ENCODE measurements around the gene BOC.

BOC gene

DNA sequence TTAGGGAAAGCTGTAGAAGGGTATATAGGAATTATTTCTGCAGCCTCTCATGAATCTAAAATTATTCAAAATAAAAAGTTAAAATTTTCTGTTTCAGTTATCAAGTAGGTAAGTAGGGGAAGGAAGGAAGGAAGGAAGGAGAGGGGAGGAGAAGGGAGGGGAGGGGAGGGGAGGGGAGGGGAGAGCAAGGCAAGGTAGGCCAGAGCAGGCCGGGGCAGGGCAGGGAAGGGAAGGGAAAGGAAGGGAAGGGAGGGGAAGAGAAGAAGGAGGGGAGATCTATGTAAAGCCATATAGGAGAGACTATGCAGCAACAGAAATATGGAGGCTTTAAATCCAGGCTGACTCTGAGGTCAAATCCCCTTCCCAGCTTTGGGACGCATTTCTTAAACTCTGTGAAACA lies 38.3 kb upstream of the BOC start:
- H3K27ac ChIP-seq (ENCODE audit: low read length): no peak overlapping the region
- no peaks in the 10 kb centered on the region for H3K79me2 ChIP-seq (ENCODE audit: insufficient read depth, low read length)
- H3K27me3 ChIP-seq (ENCODE audit: insufficient read depth, low read length, poor library complexity): no peaks in the 10 kb centered on the region
- TF ChIP-seq, protein P1, sequence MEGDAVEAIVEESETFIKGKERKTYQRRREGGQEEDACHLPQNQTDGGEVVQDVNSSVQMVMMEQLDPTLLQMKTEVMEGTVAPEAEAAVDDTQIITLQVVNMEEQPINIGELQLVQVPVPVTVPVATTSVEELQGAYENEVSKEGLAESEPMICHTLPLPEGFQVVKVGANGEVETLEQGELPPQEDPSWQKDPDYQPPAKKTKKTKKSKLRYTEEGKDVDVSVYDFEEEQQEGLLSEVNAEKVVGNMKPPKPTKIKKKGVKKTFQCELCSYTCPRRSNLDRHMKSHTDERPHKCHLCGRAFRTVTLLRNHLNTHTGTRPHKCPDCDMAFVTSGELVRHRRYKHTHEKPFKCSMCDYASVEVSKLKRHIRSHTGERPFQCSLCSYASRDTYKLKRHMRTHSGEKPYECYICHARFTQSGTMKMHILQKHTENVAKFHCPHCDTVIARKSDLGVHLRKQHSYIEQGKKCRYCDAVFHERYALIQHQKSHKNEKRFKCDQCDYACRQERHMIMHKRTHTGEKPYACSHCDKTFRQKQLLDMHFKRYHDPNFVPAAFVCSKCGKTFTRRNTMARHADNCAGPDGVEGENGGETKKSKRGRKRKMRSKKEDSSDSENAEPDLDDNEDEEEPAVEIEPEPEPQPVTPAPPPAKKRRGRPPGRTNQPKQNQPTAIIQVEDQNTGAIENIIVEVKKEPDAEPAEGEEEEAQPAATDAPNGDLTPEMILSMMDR (IDR thresholded peaks at IDR 0.05; ENCODE audit: borderline replicate concordance, extremely low read depth, low read length, poor library complexity, severe bottlenecking): no peak
- TF ChIP-seq EZH2 (IDR thresholded peaks at IDR 0.05; ENCODE audit: borderline replicate concordance, low read depth, low read length, severe bottlenecking): no peak
- DNase-seq (no peak), ATAC-seq (ENCODE audit: insufficient read depth, low read depth) (no peak)
- H4K20me1 ChIP-seq (ENCODE audit: insufficient read depth, low read length): no peaks in the 10 kb centered on the region
- no peaks in the 10 kb centered on the region for H3K36me3 ChIP-seq (ENCODE audit: insufficient read depth, low read length)
- H3K4me2 ChIP-seq (ENCODE audit: insufficient read depth, low read length): no peak overlapping the region
- no peaks in the 10 kb centered on the region for H3K9me3 ChIP-seq (ENCODE audit: insufficient read depth, low read length, severe bottlenecking)
- no peaks in the 10 kb centered on the region for H3K4me1 ChIP-seq (ENCODE audit: insufficient read depth, low read length)
- no peak overlapping the region for H2AFZ ChIP-seq (ENCODE audit: low read depth, low read length)
- H3K4me3 ChIP-seq (ENCODE audit: low read depth in 1 of 2, low read length in 2 of 2): no peak overlapping the region
- H3K9ac ChIP-seq (ENCODE audit: low read depth, low read length): no peak overlapping the region

DNA sequence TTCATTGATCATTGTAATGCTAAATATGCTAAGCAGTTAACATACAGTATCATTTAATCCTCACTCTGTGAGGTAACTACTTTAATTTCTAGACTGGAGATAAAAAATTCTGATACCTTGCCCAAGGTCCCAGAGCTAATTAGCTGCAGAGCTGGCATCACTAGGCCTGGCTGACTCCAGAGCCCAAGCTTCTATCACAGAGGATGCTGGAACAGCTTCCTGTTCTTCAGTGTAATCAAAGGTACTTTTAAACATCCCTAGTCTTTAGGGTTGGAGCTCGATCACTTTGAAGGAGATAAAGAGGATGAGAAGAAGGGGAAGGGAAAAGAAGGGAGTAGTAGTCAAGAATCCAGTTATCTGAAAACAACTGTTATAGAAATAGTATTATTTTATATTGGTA lies 37.1 kb upstream of the BOC start:
- H3K4me2 ChIP-seq (ENCODE audit: insufficient read depth, low read length): no peak overlapping the region
- no peaks in the 10 kb centered on the region for H3K4me1 ChIP-seq (ENCODE audit: insufficient read depth, low read length)
- no peaks in the 10 kb centered on the region for H3K36me3 ChIP-seq (ENCODE audit: insufficient read depth, low read length)

DNA sequence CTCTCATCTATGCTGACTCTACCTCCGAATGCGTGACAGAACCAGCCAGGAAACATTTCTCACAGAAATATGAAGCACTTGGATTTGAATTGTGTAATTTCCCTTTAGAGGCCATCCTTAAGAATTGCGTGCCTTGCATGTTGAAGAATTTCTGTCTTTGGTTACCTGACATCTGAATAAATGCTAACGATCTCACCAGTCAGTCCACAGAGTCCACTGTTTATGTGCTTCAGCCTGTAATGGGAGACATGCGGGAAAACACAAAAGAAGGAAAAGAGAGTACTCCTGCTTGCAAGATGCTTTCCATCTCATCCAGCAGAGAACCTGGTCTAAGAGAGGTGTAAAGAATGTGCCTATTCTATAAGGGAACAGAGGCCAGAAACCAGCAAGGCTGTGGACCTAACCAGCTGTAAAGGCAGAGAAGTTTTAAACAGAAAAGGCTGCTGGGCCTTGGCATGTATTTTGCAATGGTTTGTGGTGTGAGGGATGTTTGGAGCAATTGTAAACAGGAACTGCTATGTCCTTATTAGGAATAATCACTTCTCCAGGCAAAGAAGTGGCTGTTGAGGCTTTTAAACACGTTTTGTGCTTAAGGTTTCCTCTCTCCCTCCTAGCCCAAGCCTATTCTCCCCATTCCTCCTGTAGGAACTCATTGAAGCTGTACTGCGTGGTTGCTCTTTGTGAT lies 36.4 kb upstream of the BOC start:
- Histone ChIP-seq H3K27me3 (ENCODE audit: insufficient read depth, low read length, poor library complexity) (no peaks in the 10 kb centered on the region), H3K27ac (ENCODE audit: low read length) (no peak overlapping the region), H4K20me1 (ENCODE audit: insufficient read depth, low read length) (no peaks in the 10 kb centered on the region), H3K9ac (ENCODE audit: low read depth, low read length) (no peak overlapping the region), H3K4me1 (ENCODE audit: insufficient read depth, low read length) (no peaks in the 10 kb centered on the region), H3K36me3 (ENCODE audit: insufficient read depth, low read length) (no peaks in the 10 kb centered on the region), H3K4me2 (ENCODE audit: insufficient read depth, low read length) (no peak overlapping the region), H3K4me3 (ENCODE audit: low read depth in 1 of 2, low read length in 2 of 2) (no peak overlapping the region), H3K9me3 (ENCODE audit: insufficient read depth, low read length, severe bottlenecking) (no peaks in the 10 kb centered on the region), H3K79me2 (ENCODE audit: insufficient read depth, low read length) (no peaks in the 10 kb centered on the region), H2AFZ (ENCODE audit: low read depth, low read length) (no peak overlapping the region)
- TF ChIP-seq EZH2 (IDR thresholded peaks at IDR 0.05; ENCODE audit: borderline replicate concordance, low read depth, low read length, severe bottlenecking): no peak
- TF ChIP-seq, protein P1 (IDR thresholded peaks at IDR 0.05; ENCODE audit: borderline replicate concordance, extremely low read depth, low read length, poor library complexity, severe bottlenecking): no peak
- DNase-seq (no peak), ATAC-seq (ENCODE audit: insufficient read depth, low read depth) (no peak)

More for the DNA sequence above, 37.1 kb upstream of the BOC start:
- Histone ChIP-seq H3K27ac (ENCODE audit: low read length) (no peak overlapping the region), H4K20me1 (ENCODE audit: insufficient read depth, low read length) (no peaks in the 10 kb centered on the region), H3K4me3 (ENCODE audit: low read depth in 1 of 2, low read length in 2 of 2) (no peak overlapping the region), H2AFZ (ENCODE audit: low read depth, low read length) (no peak overlapping the region), H3K27me3 (ENCODE audit: insufficient read depth, low read length, poor library complexity) (no peaks in the 10 kb centered on the region), H3K9me3 (ENCODE audit: insufficient read depth, low read length, severe bottlenecking) (no peaks in the 10 kb centered on the region), H3K79me2 (ENCODE audit: insufficient read depth, low read length) (no peaks in the 10 kb centered on the region), H3K9ac (ENCODE audit: low read depth, low read length) (no peak overlapping the region)
- ATAC-seq (ENCODE audit: insufficient read depth, low read depth) (no peak), DNase-seq (no peak)
- no peak for TF ChIP-seq EZH2 (IDR thresholded peaks at IDR 0.05; ENCODE audit: borderline replicate concordance, low read depth, low read length, severe bottlenecking)
- TF ChIP-seq, protein P1 (IDR thresholded peaks at IDR 0.05; ENCODE audit: borderline replicate concordance, extremely low read depth, low read length, poor library complexity, severe bottlenecking): no peak
